CD4-positive, alpha-beta memory T cell (primary cell): ENCODE data around the gene PANK4. TPM values are rescaled to one million over a fixed set of nuclear protein-coding genes. Genes with fewer than 3 reads are reported as not detected.

Source experiments
- CTCF ChIA-PET: fragments of 350-600 bp; sonication (Branson Sonifier 250); formaldehyde crosslinking; loops from one replicate; lab custom pipeline; 2021; ENCODE audit warnings: inconsistent platforms; ENCODE audit not compliant: partially characterized antibody; lab: Charles Lee
- POLR2A ChIA-PET: fragments of 350-600 bp; sonication (Branson Sonifier 250); formaldehyde crosslinking; loops from one replicate; lab custom pipeline; 2021; ENCODE audit not compliant: partially characterized antibody; lab: Charles Lee
- DNase-seq, 5 donors: peaks; one replicate each; pipeline versions ENCODE4 v3.0.0 to v3.0.0-alpha.2; 2020 to 2022; ENCODE audit warnings: mixed read lengths in 1 of 5
- H3K27ac ChIP-seq: one replicate; pipeline ENCODE4 v1.7.0; 2013; ENCODE audit warnings: low read depth, low read length
- H3K27me3 ChIP-seq: 2 replicates; pipeline ENCODE4 v1.7.0; 2013; ENCODE audit warnings: mild to moderate bottlenecking, low read length, moderate library complexity; ENCODE audit not compliant: insufficient read depth
- H3K36me3 ChIP-seq: 2 replicates; pipeline ENCODE4 v1.7.0; 2013; ENCODE audit warnings: mild to moderate bottlenecking, low read length, moderate library complexity; ENCODE audit not compliant: insufficient read depth
- H3K4me1 ChIP-seq: 2 replicates; pipeline ENCODE4 v1.7.0; 2013; ENCODE audit warnings: mild to moderate bottlenecking, low read length, moderate library complexity; ENCODE audit not compliant: insufficient read depth
- H3K4me3 ChIP-seq, 2 donors: one replicate each; pipeline ENCODE4 v1.7.0; 2013; ENCODE audit warnings: low read length in 2 of 2, mild to moderate bottlenecking in 1 of 2
- H3K9me3 ChIP-seq, 2 donors: one replicate each; pipeline ENCODE4 v1.7.0; 2013; ENCODE audit warnings: low read length in 2 of 2, control low read depth in 1 of 2; ENCODE audit not compliant: control insufficient read depth in 1 of 2
- H3K27ac Mint-ChIP-seq, 7 donors: one replicate each; pipeline ENCODE4 v1.8.0; 2020 to 2021; ENCODE audit warnings: mixed read lengths in 7 of 7, mild to moderate bottlenecking in 6 of 7, inconsistent platforms in 3 of 7, moderate library complexity in 3 of 7
- H3K27me3 Mint-ChIP-seq, 2 donors: one replicate each; pipeline ENCODE4 v1.8.0; 2020 to 2021; ENCODE audit warnings: mixed read lengths in 2 of 2
- H3K36me3 Mint-ChIP-seq, 2 donors: one replicate each; pipeline ENCODE4 v1.8.0; 2020 to 2021; ENCODE audit warnings: mixed read lengths in 2 of 2, inconsistent platforms in 1 of 2, mild to moderate bottlenecking in 1 of 2
- H3K4me1 Mint-ChIP-seq, 4 donors: one replicate each; pipeline ENCODE4 v1.8.0; 2020 to 2021; ENCODE audit warnings: mixed read lengths in 4 of 4, mild to moderate bottlenecking in 1 of 4
- H3K4me3 Mint-ChIP-seq, 8 donors: one replicate each; pipeline ENCODE4 v1.8.0; 2020 to 2021; ENCODE audit warnings: mixed read lengths in 8 of 8, mild to moderate bottlenecking in 7 of 8, moderate library complexity in 6 of 8, inconsistent platforms in 3 of 8
- H3K9me3 Mint-ChIP-seq, 8 donors: one replicate each; pipeline ENCODE4 v1.8.0; 2020 to 2021; ENCODE audit warnings: mixed read lengths in 8 of 8, mild to moderate bottlenecking in 5 of 8, inconsistent platforms in 3 of 8, moderate library complexity in 1 of 8
- intact Hi-C: fragments of 100-400 bp; cut with micrococcal nuclease; formaldehyde crosslinking; loops from one replicate; pipeline ENCODE4 v1.15.1; 2023
- polyA plus RNA-seq, 2 donors: library from polyadenylated mRNA; unstranded; fragments of 300-500 nt; fragmentation: Illumina TruSeq; gene quantifications; one replicate each; pipeline ENCODE4 v1.2.3, GENCODE V29; 2021
- total RNA-seq, 2 experiments: library from RNA; stranded (reverse); gene quantifications; one replicate each; pipeline ENCODE4 v1.2.3, GENCODE V29; 2021

The PANK4 gene
- total and polyA plus RNA-seq, 4 experiments from 2014 or later = 10.6 to 93.7 (median 56.6) TPM

GRCh38 chr1:2558420-2558819 lies 32.0 kb upstream of the PANK4 start:
- DNase-seq = peak in 1 of 5 donors; percentile 33
- Histone ChIP-seq H3K4me1 (peaks cover 43% of the 10 kb centered on the region), H3K36me3 (peaks cover 31% of the 10 kb centered on the region), H3K9me3 (no peaks in the 10 kb centered on the region), H3K27ac (peak overlapping the region; percentile 98), H3K27me3 (no peaks in the 10 kb centered on the region), H3K4me3 (no peak overlapping the region)
- peaks cover 4 to 34% of the 10 kb centered on the region in 2 donors for H3K36me3 Mint-ChIP-seq
- no peaks in the 10 kb centered on the region for H3K9me3 Mint-ChIP-seq
- H3K4me3 Mint-ChIP-seq = peak overlapping the region; percentile 68 to 99 (median 96)
- peak overlapping the region; percentile 35 to 100 (median 78) for H3K27ac Mint-ChIP-seq
- peaks cover 9 to 47% (median 31%) of the 10 kb centered on the region in 4 donors for H3K4me1 Mint-ChIP-seq
- ChIA-PET CTCF (interaction anchor here (1.2 to 4.6 kb wide), 2 partner anchors 26 to 364 kb away, joined by 3 to 37 read pairs; partner anchors contain the start of genes FAAP20 and PRXL2B), POLR2A (interaction anchor here (0.6 to 11.5 kb wide), 4 partner anchors 12 to 32 kb away, joined by 3 to 180 read pairs (median 126); partner anchors contain the start of genes PANK4 and PRXL2B)
- no peaks in the 10 kb centered on the region for H3K27me3 Mint-ChIP-seq
- intact Hi-C loops = no loop called here

GRCh38 chr1:2557482-2558400 lies 31.3 kb upstream of the PANK4 start:
- peak overlapping the region; percentile 95 to 98 for H3K4me3 ChIP-seq
- intact Hi-C loops = loop anchor here (2.0 kb wide), 1 partner anchor 21 kb away; no protein-coding TSS in a partner anchor
- Mint-ChIP-seq H3K36me3 (peaks cover 4 to 32% of the 10 kb centered on the region in 2 donors), H3K4me3 (peak overlapping the region; percentile 92 to 99 (median 96)), H3K9me3 (no peaks in the 10 kb centered on the region), H3K4me1 (peaks cover 9 to 47% (median 31%) of the 10 kb centered on the region in 4 donors), H3K27me3 (no peaks in the 10 kb centered on the region), H3K27ac (peak overlapping the region; percentile 55 to 100 (median 78))
- H3K27ac ChIP-seq = peak overlapping the region; percentile 98
- peaks cover 43% of the 10 kb centered on the region for H3K4me1 ChIP-seq
- no peaks in the 10 kb centered on the region for H3K27me3 ChIP-seq
- ChIA-PET POLR2A (interaction anchor here (0.6 to 11.5 kb wide), 8 partner anchors 11 to 229 kb away, joined by 3 to 180 read pairs (median 24); partner anchors contain the start of genes MORN1, PANK4, PEX10 and PRXL2B), CTCF (interaction anchor here (1.7 to 4.6 kb wide), 3 partner anchors 27 to 142 kb away, joined by 7 to 37 read pairs (median 12); partner anchors contain the start of gene PRXL2B)
- peaks cover 26% of the 10 kb centered on the region for H3K36me3 ChIP-seq
- H3K9me3 ChIP-seq = no peaks in the 10 kb centered on the region
- DNase-seq = peak in 1 of 5 donors; percentile 22

GRCh38 chr1:2556678-2557481 lies 30.5 kb upstream of the PANK4 start:
- Mint-ChIP-seq H3K27me3 (no peaks in the 10 kb centered on the region), H3K4me1 (peaks cover 9 to 47% (median 31%) of the 10 kb centered on the region in 4 donors), H3K9me3 (no peaks in the 10 kb centered on the region), H3K27ac (peak overlapping the region; percentile 95 to 100 (median 98)), H3K36me3 (peaks cover 4 to 28% of the 10 kb centered on the region in 2 donors), H3K4me3 (peak overlapping the region; percentile 92 to 99 (median 96))
- peak in 4 of 5 donors; percentile 16 to 46 (median 22) for DNase-seq
- intact Hi-C loops = loop anchor here (1.0 to 2.0 kb wide), 3 partner anchors 9 to 28 kb away; no protein-coding TSS in a partner anchor
- Histone ChIP-seq H3K4me1 (peaks cover 43% of the 10 kb centered on the region), H3K4me3 (peak overlapping the region; percentile 95 to 98), H3K9me3 (no peaks in the 10 kb centered on the region), H3K36me3 (peaks cover 19% of the 10 kb centered on the region), H3K27me3 (no peaks in the 10 kb centered on the region), H3K27ac (peak overlapping the region; percentile 98)
- CTCF ChIA-PET = interaction anchor here (0.7 to 4.6 kb wide), 11 partner anchors 9 to 230 kb away, joined by 3 to 37 read pairs (median 4); partner anchors contain the start of genes PRXL2B and RER1
- POLR2A ChIA-PET = interaction anchor here (1.0 to 11.5 kb wide), 17 partner anchors 8 to 424 kb away, joined by 3 to 180 read pairs (median 8); partner anchors contain the start of genes FAAP20, HES5, MORN1 and PANK4

GRCh38 chr1:2556277-2556677 lies 29.9 kb upstream of the PANK4 start, which contains the start of gene TNFRSF14:
TSS of gene TNFRSF14 (plus strand) at chr1:2556371. CDS start at chr1:2556665, 294 bp downstream.
- Mint-ChIP-seq H3K4me1 (peaks cover 9 to 50% (median 30%) of the 10 kb centered on the region in 4 donors), H3K27me3 (no peaks in the 10 kb centered on the region), H3K4me3 (peak within 1 kb of the TSS; percentile 92 to 99 (median 96)), H3K36me3 (peaks cover 3 to 24% of the 10 kb centered on the region in 2 donors), H3K27ac (peak within 1 kb of the TSS; percentile 95 to 100 (median 98)), H3K9me3 (no peaks in the 10 kb centered on the region)
- Histone ChIP-seq H3K4me1 (peaks cover 43% of the 10 kb centered on the region), H3K9me3 (no peaks in the 10 kb centered on the region), H3K36me3 (peaks cover 16% of the 10 kb centered on the region), H3K27me3 (no peaks in the 10 kb centered on the region), H3K27ac (peak within 1 kb of the TSS; percentile 98), H3K4me3 (peak within 1 kb of the TSS; percentile 95 to 98)
- DNase-seq = peak; percentile 77 to 88 (median 78)
- POLR2A ChIA-PET = interaction anchor here (0.8 to 11.5 kb wide), 23 partner anchors 9 to 423 kb away, joined by 3 to 180 read pairs (median 5); partner anchors contain the start of genes FAAP20, HES5, MORN1 and PANK4
- CTCF ChIA-PET = interaction anchor here (0.7 to 4.6 kb wide), 11 partner anchors 8 to 231 kb away, joined by 3 to 37 read pairs (median 4); partner anchors contain the start of genes PRXL2B and RER1
- intact Hi-C loops = loop anchor here (1.0 to 2.0 kb wide), 3 partner anchors 8 to 29 kb away; no protein-coding TSS in a partner anchor

- Mint-ChIP-seq H3K4me3 (peak overlapping the region; percentile 92 to 99 (median 96)), H3K4me1 (peaks cover 9 to 54% (median 30%) of the 10 kb centered on the region in 4 donors), H3K9me3 (no peaks in the 10 kb centered on the region), H3K36me3 (peaks cover 0 to 20% of the 10 kb centered on the region in 2 donors), H3K27ac (peak overlapping the region; percentile 95 to 100 (median 98)), H3K27me3 (no peaks in the 10 kb centered on the region)
- H3K27ac ChIP-seq = peak overlapping the region; percentile 98
- H3K36me3 ChIP-seq = peaks cover 14% of the 10 kb centered on the region
- H3K4me1 ChIP-seq = peaks cover 43% of the 10 kb centered on the region
- POLR2A ChIA-PET = interaction anchor here (0.8 to 11.5 kb wide), 22 partner anchors 9 to 422 kb away, joined by 3 to 180 read pairs (median 6); partner anchors contain the start of genes FAAP20, HES5, MORN1 and PANK4
- intact Hi-C loops = loop anchor here (1.0 to 2.0 kb wide), 3 partner anchors 7 to 30 kb away; no protein-coding TSS in a partner anchor
- H3K9me3 ChIP-seq = no peaks in the 10 kb centered on the region
- H3K27me3 ChIP-seq = no peaks in the 10 kb centered on the region
- CTCF ChIA-PET = interaction anchor here (0.7 to 4.6 kb wide), 10 partner anchors 8 to 231 kb away, joined by 3 to 37 read pairs (median 6); partner anchors contain the start of genes PRXL2B and RER1
- peak; percentile 51 to 88 (median 57) for DNase-seq
- H3K4me3 ChIP-seq = peak overlapping the region; percentile 95 to 98
These were observed 29.4 kb upstream of the PANK4 start for GRCh38 chr1:2555634-2556276.
